WTC11 (cell line): ENCODE measurements around the gene MACC1. TPM values are rescaled to one million over a fixed set of nuclear protein-coding genes. Genes with fewer than 3 reads are reported as not detected.
"Not testable (repeated sequence)": the region's sequence is repeated elsewhere in the genome, so short reads cannot be mapped to it uniquely, and the experiment has no call there.

Source experiments
- ATAC-seq: fragments of 200-7000 bp; cut with Tn5 transposase; 2 replicates; pipeline ENCODE4 v1.10.0; 2021; ENCODE audit warnings: mild to moderate bottlenecking, moderate library complexity
- CTCF ChIA-PET: fragments of 300-600 bp; sonication (Branson Sonifier 250); formaldehyde crosslinking; loops from one replicate; lab custom pipeline; 2021; ENCODE audit warnings: antibody characterized with exemption; lab: Charles Lee
- POLR2A ChIA-PET: fragments of 350-600 bp; sonication (Branson Sonifier 250); formaldehyde crosslinking; loops from one replicate; lab custom pipeline; 2021; ENCODE audit warnings: antibody characterized with exemption; lab: Charles Lee
- DNase-seq: peaks from one replicate; pipeline ENCODE4 v3.0.0; 2021; ENCODE audit warnings: low spot score
- H3K27ac Mint-ChIP-seq: 2 replicates; pipeline ENCODE4 v1.8.0; 2021; ENCODE audit warnings: mixed read lengths
- H3K27me3 Mint-ChIP-seq: 2 replicates; pipeline ENCODE4 v1.8.0; 2021; ENCODE audit warnings: low read depth, mild to moderate bottlenecking, moderate library complexity, mixed read lengths
- H3K36me3 Mint-ChIP-seq: 2 replicates; pipeline ENCODE4 v1.8.0; 2021; ENCODE audit warnings: mixed read lengths
- H3K4me1 Mint-ChIP-seq: 2 replicates; pipeline ENCODE4 v1.8.0; 2022; ENCODE audit warnings: mixed read lengths
- H3K4me3 Mint-ChIP-seq: 2 replicates; pipeline ENCODE4 v1.8.0; 2021; ENCODE audit warnings: mild to moderate bottlenecking, moderate library complexity, mixed read lengths
- H3K9me3 Mint-ChIP-seq: 2 replicates; pipeline ENCODE4 v1.8.0; 2021; ENCODE audit warnings: mixed read lengths
- AFF4 ChIP-seq: sonication (generic); formaldehyde crosslinking; IDR thresholded peaks from 2 replicates; pipeline ENCODE4 v1.8.1; 2023; ENCODE audit warnings: mild to moderate bottlenecking, missing genetic modification reagents, borderline replicate concordance
- ATF6 ChIP-seq: sonication (generic); formaldehyde crosslinking; IDR thresholded peaks from 2 replicates; pipeline ENCODE4 v1.8.1; 2023; ENCODE audit warnings: mild to moderate bottlenecking, missing genetic modification reagents
- ELF4 ChIP-seq: sonication (generic); formaldehyde crosslinking; IDR thresholded peaks from 2 replicates; pipeline ENCODE4 v1.8.1; 2022; ENCODE audit warnings: low read depth, mild to moderate bottlenecking, moderate library complexity, missing genetic modification reagents
- FOXK1 ChIP-seq: sonication (generic); formaldehyde crosslinking; IDR thresholded peaks from 2 replicates; pipeline ENCODE4 v1.8.0; 2022; ENCODE audit warnings: mild to moderate bottlenecking, moderate library complexity, missing genetic modification reagents
- NR2C2 ChIP-seq: sonication (generic); formaldehyde crosslinking; IDR thresholded peaks from 2 replicates; pipeline ENCODE4 v1.8.0; 2022; ENCODE audit warnings: mild to moderate bottlenecking, missing genetic modification reagents
- NR3C1 ChIP-seq: sonication (generic); formaldehyde crosslinking; conservative IDR thresholded peaks from 2 replicates; pipeline ENCODE4 v1.8.1; 2023; ENCODE audit warnings: low read depth, mild to moderate bottlenecking, missing genetic modification reagents
- RORB ChIP-seq: fragments of 250-450 bp; sonication (Bioruptor Pico); IDR thresholded peaks from 2 replicates; pipeline ENCODE4 v1.9.0; 2021; ENCODE audit warnings: mild to moderate bottlenecking
- SMAD3 ChIP-seq: sonication (generic); formaldehyde crosslinking; IDR thresholded peaks from 2 replicates; pipeline ENCODE4 v1.8.0; 2022; ENCODE audit warnings: missing genetic modification reagents, mild to moderate bottlenecking, borderline replicate concordance
- TEAD1 ChIP-seq: sonication (generic); formaldehyde crosslinking; IDR thresholded peaks from 2 replicates; pipeline ENCODE4 v1.8.0; 2022; ENCODE audit warnings: mild to moderate bottlenecking, missing genetic modification reagents
- USF2 ChIP-seq: sonication (generic); formaldehyde crosslinking; IDR thresholded peaks from 2 replicates; pipeline ENCODE4 v1.8.1; 2023; ENCODE audit warnings: mild to moderate bottlenecking, missing genetic modification reagents, moderate library complexity
- ZNF138 ChIP-seq: sonication (generic); formaldehyde crosslinking; conservative IDR thresholded peaks from 2 replicates; pipeline ENCODE4 v1.8.1; 2022; ENCODE audit warnings: mild to moderate bottlenecking, moderate library complexity, missing genetic modification reagents
- total RNA-seq: library from RNA; stranded (reverse); gene quantifications from 3 replicates; pipeline ENCODE4 v1.2.3, GENCODE V29; 2021
- TF ChIP-seq, protein P1 (sequence below): sonication (generic); formaldehyde crosslinking; IDR thresholded peaks from 2 replicates; pipeline ENCODE4 v1.8.1; 2022; ENCODE audit warnings: mild to moderate bottlenecking, moderate library complexity, missing genetic modification reagents
- TF ChIP-seq, protein P2 (sequence below): sonication (generic); formaldehyde crosslinking; IDR thresholded peaks from 2 replicates; pipeline ENCODE4 v1.8.0; 2022; ENCODE audit warnings: mild to moderate bottlenecking, missing genetic modification reagents
- TF ChIP-seq, protein P3 (sequence below): sonication (generic); formaldehyde crosslinking; IDR thresholded peaks from 2 replicates; pipeline ENCODE4 v1.8.0; 2022; ENCODE audit warnings: missing genetic modification reagents

Gene MACC1
- total RNA-seq, 1 experiment from 2014 or later = 14.6 TPM

DNA sequence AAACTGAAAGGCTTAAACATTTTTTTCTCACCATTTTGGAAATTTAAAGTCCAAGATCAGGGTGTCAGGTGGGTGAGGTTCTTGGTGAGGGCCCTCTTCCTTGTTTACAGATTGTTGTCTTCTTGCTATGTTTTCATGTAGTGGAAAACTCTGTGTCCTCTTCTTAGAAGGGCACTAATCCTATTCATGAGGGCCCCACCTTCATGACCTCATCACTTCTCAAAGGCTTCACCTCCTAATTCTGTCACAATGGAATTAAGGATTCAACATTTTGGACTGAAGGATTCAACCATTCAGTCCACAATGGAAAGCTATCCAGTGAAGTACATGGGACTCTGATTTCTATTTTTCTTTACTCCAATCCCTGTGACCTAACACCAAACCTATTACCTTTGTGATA is 27.3 kb downstream of the MACC1 start:
- POLR2A ChIA-PET = no interaction called here
- H3K4me1 Mint-ChIP-seq = peaks cover 18% of the 10 kb centered on the region
- ATAC-seq = no peak
- H3K27ac Mint-ChIP-seq = no peak overlapping the region
- TF ChIP-seq TEAD1 (CRISPR knock-in tag) (no peak), ZNF138 (CRISPR knock-in tag) (no peak)
- TF ChIP-seq, all 79 proteins: peak for 0
- Mint-ChIP-seq H3K27me3 (no peaks in the 10 kb centered on the region), H3K4me3 (no peak overlapping the region), H3K9me3 (peaks cover 11% of the 10 kb centered on the region), H3K36me3 (peaks cover 13% of the 10 kb centered on the region)
- no peak for DNase-seq
- CTCF ChIA-PET = no interaction called here

GRCh38 chr7:20188567-20188966 is 28.6 kb downstream of the MACC1 start:
- POLR2A ChIA-PET = no interaction called here
- peaks cover 11% of the 10 kb centered on the region for H3K9me3 Mint-ChIP-seq
- no peaks in the 10 kb centered on the region for H3K27me3 Mint-ChIP-seq
- CTCF ChIA-PET = interaction anchor here (0.6 kb wide), 1 partner anchor 29 kb away, joined by 3 read pairs; the partner anchor contains the start of gene MACC1
- no peak overlapping the region for H3K27ac Mint-ChIP-seq
- H3K4me3 Mint-ChIP-seq = no peak overlapping the region
- ATAC-seq (no peak), DNase-seq (no peak)
- peaks cover 13% of the 10 kb centered on the region for H3K36me3 Mint-ChIP-seq
- TF ChIP-seq FOXK1 (CRISPR knock-in tag) (no peak), AFF4 (CRISPR knock-in tag) (no peak)
- peaks cover 18% of the 10 kb centered on the region for H3K4me1 Mint-ChIP-seq

DNA sequence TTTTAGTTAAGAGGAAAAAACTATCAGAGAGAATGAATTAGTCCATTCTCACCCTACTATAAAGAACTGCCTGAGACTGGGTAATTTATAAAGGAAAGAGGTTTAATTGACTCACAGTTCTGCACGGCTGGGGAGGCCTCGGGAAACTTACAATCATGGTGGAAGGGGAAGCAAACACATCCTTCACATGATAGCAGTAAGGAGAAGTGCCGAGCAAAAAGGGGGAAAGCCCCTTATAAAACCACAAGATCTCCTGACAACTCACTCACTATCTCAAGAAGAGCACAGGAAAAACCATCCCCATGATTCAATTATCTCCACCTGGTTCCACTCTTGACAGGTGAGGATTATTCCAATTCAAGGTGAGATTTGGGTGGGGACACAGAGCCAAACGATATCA is 29.3 kb downstream of the MACC1 start:
- Mint-ChIP-seq H3K9me3 (peaks cover 11% of the 10 kb centered on the region), H3K36me3 (peaks cover 13% of the 10 kb centered on the region), H3K4me1 (peaks cover 18% of the 10 kb centered on the region)
- H3K27ac Mint-ChIP-seq, ATAC-seq, DNase-seq, POLR2A ChIA-PET, H3K4me3 Mint-ChIP-seq, CTCF ChIA-PET, H3K27me3 Mint-ChIP-seq: not testable (repeated sequence)

DNA sequence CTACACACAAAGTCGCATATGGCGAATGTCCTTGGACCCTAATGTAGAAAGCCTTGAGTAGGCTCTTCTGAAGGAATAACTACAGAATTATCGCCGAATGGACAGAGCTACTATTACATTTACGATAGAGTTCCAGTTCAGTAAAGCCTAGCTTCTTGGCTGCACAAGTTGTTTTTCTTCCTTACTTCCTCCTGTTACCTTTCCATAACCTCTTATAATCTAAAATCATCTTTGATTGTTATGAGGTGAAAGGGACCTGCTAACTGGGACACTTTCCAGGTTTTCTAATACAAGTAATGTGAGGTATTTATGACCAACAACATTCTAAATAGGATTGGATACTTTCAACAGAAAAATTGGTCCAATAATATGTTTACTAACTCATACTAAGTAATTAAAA is 31.2 kb downstream of the MACC1 start:
- DNase-seq (no peak), ATAC-seq (no peak)
- Mint-ChIP-seq H3K27ac (no peak overlapping the region), H3K27me3 (no peaks in the 10 kb centered on the region), H3K4me3 (no peak overlapping the region), H3K36me3 (peaks cover 13% of the 10 kb centered on the region), H3K4me1 (peaks cover 3% of the 10 kb centered on the region), H3K9me3 (peaks cover 11% of the 10 kb centered on the region)
- TF ChIP-seq SMAD3 (CRISPR knock-in tag) (no peak), RORB (CRISPR knock-in tag) (no peak)
- TF ChIP-seq, protein P1, sequence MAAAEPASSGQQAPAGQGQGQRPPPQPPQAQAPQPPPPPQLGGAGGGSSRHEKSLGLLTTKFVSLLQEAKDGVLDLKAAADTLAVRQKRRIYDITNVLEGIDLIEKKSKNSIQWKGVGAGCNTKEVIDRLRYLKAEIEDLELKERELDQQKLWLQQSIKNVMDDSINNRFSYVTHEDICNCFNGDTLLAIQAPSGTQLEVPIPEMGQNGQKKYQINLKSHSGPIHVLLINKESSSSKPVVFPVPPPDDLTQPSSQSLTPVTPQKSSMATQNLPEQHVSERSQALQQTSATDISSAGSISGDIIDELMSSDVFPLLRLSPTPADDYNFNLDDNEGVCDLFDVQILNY (CRISPR knock-in tag) = no peak
- ChIA-PET CTCF (no interaction called here), POLR2A (no interaction called here)

DNA sequence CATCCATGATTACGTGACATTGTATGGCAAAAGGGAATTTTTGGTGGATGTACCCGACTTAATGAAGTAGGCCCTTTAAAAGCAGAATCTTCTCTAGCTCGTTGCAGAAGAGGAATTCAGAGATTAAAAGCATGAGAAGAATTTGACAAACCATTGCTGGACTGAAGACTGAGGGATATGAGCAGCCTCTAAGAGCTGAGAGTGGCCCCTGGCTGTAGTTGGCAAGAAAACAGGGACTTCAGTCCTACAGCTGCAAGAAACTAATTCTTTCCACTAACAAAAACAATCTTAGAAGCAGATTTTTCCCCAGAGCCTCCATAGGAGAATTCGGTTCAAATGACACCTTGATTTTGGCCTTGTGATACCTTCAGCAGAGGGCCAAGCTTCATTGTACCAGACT is 34.1 kb downstream of the MACC1 start:
- Mint-ChIP-seq H3K27ac (no peak overlapping the region; the same call in 1 of the 2 replicates), H3K9me3 (no peaks in the 10 kb centered on the region), H3K4me1 (no peaks in the 10 kb centered on the region), H3K36me3 (0 out of 2 replicates have a peak, but pooled peaks cover 2% of the 10 kb centered on the region), H3K4me3 (no peak overlapping the region), H3K27me3 (no peaks in the 10 kb centered on the region)
- CTCF ChIA-PET = no interaction called here
- ATAC-seq (no peak), DNase-seq (no peak)
- POLR2A ChIA-PET = no interaction called here
- TF ChIP-seq USF2 (CRISPR knock-in tag) (no peak), NR3C1 (CRISPR knock-in tag) (no peak), ELF4 (no peak), NR2C2 (CRISPR knock-in tag) (no peak), ATF6 (CRISPR knock-in tag) (no peak)
- TF ChIP-seq, protein P2, sequence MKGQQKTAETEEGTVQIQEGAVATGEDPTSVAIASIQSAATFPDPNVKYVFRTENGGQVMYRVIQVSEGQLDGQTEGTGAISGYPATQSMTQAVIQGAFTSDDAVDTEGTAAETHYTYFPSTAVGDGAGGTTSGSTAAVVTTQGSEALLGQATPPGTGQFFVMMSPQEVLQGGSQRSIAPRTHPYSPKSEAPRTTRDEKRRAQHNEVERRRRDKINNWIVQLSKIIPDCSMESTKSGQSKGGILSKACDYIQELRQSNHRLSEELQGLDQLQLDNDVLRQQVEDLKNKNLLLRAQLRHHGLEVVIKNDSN = no peak
- TF ChIP-seq, protein P3, sequence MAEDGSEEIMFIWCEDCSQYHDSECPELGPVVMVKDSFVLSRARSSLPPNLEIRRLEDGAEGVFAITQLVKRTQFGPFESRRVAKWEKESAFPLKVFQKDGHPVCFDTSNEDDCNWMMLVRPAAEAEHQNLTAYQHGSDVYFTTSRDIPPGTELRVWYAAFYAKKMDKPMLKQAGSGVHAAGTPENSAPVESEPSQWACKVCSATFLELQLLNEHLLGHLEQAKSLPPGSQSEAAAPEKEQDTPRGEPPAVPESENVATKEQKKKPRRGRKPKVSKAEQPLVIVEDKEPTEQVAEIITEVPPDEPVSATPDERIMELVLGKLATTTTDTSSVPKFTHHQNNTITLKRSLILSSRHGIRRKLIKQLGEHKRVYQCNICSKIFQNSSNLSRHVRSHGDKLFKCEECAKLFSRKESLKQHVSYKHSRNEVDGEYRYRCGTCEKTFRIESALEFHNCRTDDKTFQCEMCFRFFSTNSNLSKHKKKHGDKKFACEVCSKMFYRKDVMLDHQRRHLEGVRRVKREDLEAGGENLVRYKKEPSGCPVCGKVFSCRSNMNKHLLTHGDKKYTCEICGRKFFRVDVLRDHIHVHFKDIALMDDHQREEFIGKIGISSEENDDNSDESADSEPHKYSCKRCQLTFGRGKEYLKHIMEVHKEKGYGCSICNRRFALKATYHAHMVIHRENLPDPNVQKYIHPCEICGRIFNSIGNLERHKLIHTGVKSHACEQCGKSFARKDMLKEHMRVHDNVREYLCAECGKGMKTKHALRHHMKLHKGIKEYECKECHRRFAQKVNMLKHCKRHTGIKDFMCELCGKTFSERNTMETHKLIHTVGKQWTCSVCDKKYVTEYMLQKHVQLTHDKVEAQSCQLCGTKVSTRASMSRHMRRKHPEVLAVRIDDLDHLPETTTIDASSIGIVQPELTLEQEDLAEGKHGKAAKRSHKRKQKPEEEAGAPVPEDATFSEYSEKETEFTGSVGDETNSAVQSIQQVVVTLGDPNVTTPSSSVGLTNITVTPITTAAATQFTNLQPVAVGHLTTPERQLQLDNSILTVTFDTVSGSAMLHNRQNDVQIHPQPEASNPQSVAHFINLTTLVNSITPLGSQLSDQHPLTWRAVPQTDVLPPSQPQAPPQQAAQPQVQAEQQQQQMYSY (CRISPR knock-in tag) = no peak
